SK-N-SH (cell line): ENCODE results near the gene AMPH. TPM values are rescaled to one million over a fixed set of nuclear protein-coding genes. Genes with fewer than 3 reads are reported as not detected.

Experiments
- CTCF ChIA-PET: fragments of 300-600, 350-600 bp; formaldehyde crosslinking; extraction: SDS; loops from one replicate; lab custom pipeline; 2021; lab: Yijun Ruan, JAX
- POLR2A ChIA-PET: fragments of 350-600 bp; sonication (Branson Sonifier 250); formaldehyde crosslinking; extraction: SDS; loops from one replicate; lab custom pipeline; 2020; ENCODE audit warnings: antibody characterized with exemption, inconsistent platforms; lab: Yijun Ruan, JAX
- DNase-seq: peaks from one replicate; pipeline ENCODE4 v3.0.0; 2012
- H2AFZ ChIP-seq: fragments of 200-600 bp; sonication (generic); 2 replicates; pipeline ENCODE4 v1.8.1; 2016; ENCODE audit warnings: antibody characterized with exemption, mild to moderate bottlenecking, low read depth
- H3F3A ChIP-seq: fragments of 200-600 bp; sonication (generic); replicated peaks from 2 replicates; pipeline ENCODE3; 2016; ENCODE audit warnings: antibody characterized with exemption, mild to moderate bottlenecking; ENCODE audit not compliant: insufficient read depth
- H3K27ac ChIP-seq, 2 experiments: fragments of 200-500 bp in 1 of 2; fragments of 200-600 bp in 1 of 2; sonication (Bioruptor generic) in 1 of 2; sonication (generic), shearing (Covaris generic) in 1 of 2; 2 replicates each; pipeline versions ENCODE4 v1.5.1 to v1.6.1; 2014 to 2016; ENCODE audit warnings: low read depth in 2 of 2, inconsistent platforms in 1 of 2, low read length in 1 of 2, mild to moderate bottlenecking in 1 of 2, mixed read lengths in 1 of 2
- H3K27me3 ChIP-seq: fragments of 200-600 bp; sonication (generic), shearing (Covaris generic); 2 replicates; pipeline ENCODE4 v1.6.1; 2016; ENCODE audit warnings: mixed run types; ENCODE audit not compliant: insufficient read depth
- H3K36me3 ChIP-seq, 2 experiments: fragments of 200-500 bp in 1 of 2; fragments of 200-600 bp in 1 of 2; sonication (Bioruptor generic) in 1 of 2; sonication (generic) in 1 of 2; replicated peaks in 1 of 2; 2 replicates each; pipeline versions ENCODE3 to v1.5.1; 2014 to 2016; ENCODE audit warnings: low read length in 1 of 2, mild to moderate bottlenecking in 1 of 2; ENCODE audit not compliant: insufficient read depth in 2 of 2, control insufficient read depth in 1 of 2
- H3K4me1 ChIP-seq, 2 experiments: fragments of 200-500 bp in 1 of 2; fragments of 200-600 bp in 1 of 2; sonication (Bioruptor generic) in 1 of 2; sonication (generic), shearing (Covaris generic) in 1 of 2; 2 replicates each; pipeline versions ENCODE4 v1.5.1 to v1.6.1; 2014 to 2016; ENCODE audit warnings: low read depth in 1 of 2, low read length in 1 of 2, mixed run types in 1 of 2; ENCODE audit not compliant: insufficient read depth in 2 of 2, control insufficient read depth in 1 of 2
- H3K4me2 ChIP-seq: fragments of 200-600 bp; sonication (generic), shearing (Covaris generic); 2 replicates; pipeline ENCODE4 v1.6.1; 2017; ENCODE audit warnings: mixed run types
- H3K4me3 ChIP-seq, 2 experiments: fragments of 200-500 bp in 1 of 2; fragments of 200-600 bp in 1 of 2; sonication (Bioruptor generic) in 1 of 2; sonication (generic), shearing (Covaris generic) in 1 of 2; 2 replicates each; pipeline versions ENCODE4 v1.5.1 to v1.8.1; 2014 to 2016; ENCODE audit warnings: low read depth in 2 of 2, inconsistent platforms in 1 of 2, low read length in 1 of 2, mild to moderate bottlenecking in 1 of 2, mixed read lengths in 1 of 2, moderate library complexity in 1 of 2
- H3K79me2 ChIP-seq: fragments of 200-600 bp; sonication (generic); 2 replicates; pipeline ENCODE4 v1.8.1; 2017; ENCODE audit warnings: mild to moderate bottlenecking; ENCODE audit not compliant: insufficient read depth
- H3K9ac ChIP-seq: fragments of 200-600 bp; sonication (generic); 2 replicates; pipeline ENCODE4 v1.6.1; 2017; ENCODE audit warnings: mixed run types
- H3K9me2 ChIP-seq: fragments of 200-600 bp; sonication (generic); 2 replicates; pipeline ENCODE4 v1.6.1; 2017; ENCODE audit warnings: mixed run types
- H3K9me3 ChIP-seq: fragments of 200-600 bp; sonication (generic); 2 replicates; pipeline ENCODE4 v1.6.1; 2017; ENCODE audit warnings: mixed run types, mild to moderate bottlenecking, moderate library complexity
- H4K20me1 ChIP-seq: fragments of 200-600 bp; sonication (generic); 2 replicates; pipeline ENCODE4 v1.6.1; 2017; ENCODE audit warnings: mild to moderate bottlenecking, mixed run types; ENCODE audit not compliant: insufficient read depth
- CHD2 ChIP-seq: fragments of 150-350 bp; IDR thresholded peaks from 2 replicates; pipeline ENCODE4 v1.6.1; 2018; ENCODE audit warnings: low read length; ENCODE audit not compliant: partially characterized antibody
- GABPA ChIP-seq: IDR thresholded peaks from 2 replicates; pipeline ENCODE4 v1.4.0; 2012; ENCODE audit warnings: low read depth, mild to moderate bottlenecking
- GATA2 ChIP-seq: sonication (generic); formaldehyde crosslinking; IDR thresholded peaks from 2 replicates; pipeline ENCODE4 v1.5.0; 2020; ENCODE audit warnings: mild to moderate bottlenecking, missing genetic modification reagents
- IRF3 ChIP-seq: fragments of 150-350 bp; IDR thresholded peaks from 2 replicates; pipeline ENCODE4 v1.6.1; 2016; ENCODE audit warnings: mild to moderate bottlenecking, low read depth, low read length
- JUND ChIP-seq: IDR thresholded peaks from 2 replicates; pipeline ENCODE4 v1.4.0; 2012
- MAX ChIP-seq: IDR thresholded peaks from 2 replicates; pipeline ENCODE4 v1.4.0; 2012; ENCODE audit warnings: low read depth
- MEF2A ChIP-seq: IDR thresholded peaks from 2 replicates; pipeline ENCODE4 v1.4.0; 2012; ENCODE audit warnings: low read depth, borderline replicate concordance
- MXI1 ChIP-seq: IDR thresholded peaks from 2 replicates; pipeline ENCODE4 v1.6.1; 2012; ENCODE audit warnings: mild to moderate bottlenecking, low read depth, low read length, improper control_type of control experiment
- POLR2AphosphoS5 ChIP-seq: IDR thresholded peaks from 2 replicates; pipeline ENCODE4 v1.6.1; 2012; ENCODE audit warnings: low read depth, low read length
- RCOR1 ChIP-seq: fragments of 150-350 bp; IDR thresholded peaks from 2 replicates; pipeline ENCODE4 v1.6.1; 2017; ENCODE audit warnings: antibody characterized with exemption, low read length
- RFX5 ChIP-seq: IDR thresholded peaks from 2 replicates; pipeline ENCODE4 v1.6.1; 2012; ENCODE audit warnings: mild to moderate bottlenecking, improper control_type of control experiment, low read length
- RXRA ChIP-seq: IDR thresholded peaks from 2 replicates; pipeline ENCODE4 v1.4.0; 2012; ENCODE audit warnings: low read depth, mild to moderate bottlenecking, borderline replicate concordance
- SMC3 ChIP-seq: IDR thresholded peaks from 2 replicates; pipeline ENCODE4 v1.6.1; 2012; ENCODE audit warnings: low read depth, low read length, improper control_type of control experiment
- TAF1 ChIP-seq: IDR thresholded peaks from 2 replicates; pipeline ENCODE4 v1.6.1; 2012; ENCODE audit warnings: low read depth, mild to moderate bottlenecking, low read length, moderate library complexity, borderline replicate concordance
- TCF12 ChIP-seq: IDR thresholded peaks from 2 replicates; pipeline ENCODE4 v1.4.0; 2012
- TEAD4 ChIP-seq: IDR thresholded peaks from 2 replicates; pipeline ENCODE4 v1.4.0; 2012; ENCODE audit warnings: mild to moderate bottlenecking, borderline replicate concordance; ENCODE audit not compliant: insufficient read depth
- USF1 ChIP-seq: IDR thresholded peaks from 2 replicates; pipeline ENCODE4 v1.4.0; 2012; ENCODE audit warnings: low read depth, borderline replicate concordance
- ZBTB33 ChIP-seq: IDR thresholded peaks from 2 replicates; pipeline ENCODE4 v1.4.0; 2012; ENCODE audit warnings: low read depth, borderline replicate concordance
- polyA plus RNA-seq, 3 experiments: library from polyadenylated mRNA; depleted of rRNA; stranded (reverse); fragments of >200 nt; gene quantifications; 2 replicates each; pipeline ENCODE4 v1.2.3, GENCODE V29; 2012

AMPH gene
- polyA plus RNA-seq, 1 of the 3 experiments (the other 2 are of a cell fraction): 0.08 TPM

DNA sequence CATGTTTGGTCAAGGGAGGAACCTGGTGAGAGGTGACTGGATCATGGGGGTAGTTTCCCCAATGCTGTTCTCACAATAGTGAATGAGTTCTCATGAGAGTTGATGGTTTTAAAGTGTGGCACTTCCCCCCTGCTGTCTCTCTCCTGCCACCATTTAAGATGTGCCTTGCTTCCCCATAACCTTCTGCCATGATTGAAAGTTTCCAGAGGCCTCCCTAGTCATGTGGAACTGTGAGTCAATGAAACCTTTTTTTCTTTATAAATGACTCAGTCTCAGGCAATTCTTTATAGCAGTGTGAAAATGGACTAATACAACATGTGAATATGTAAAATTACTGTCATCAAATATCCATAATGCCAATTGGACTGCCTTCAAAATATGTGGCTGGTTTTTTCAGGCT, 192.2 kb downstream of the AMPH start:
- no peak for TF ChIP-seq USF1
- TF ChIP-seq RFX5: no peak
- no peak for TF ChIP-seq GABPA
- no peak for TF ChIP-seq MXI1
- no peak for TF ChIP-seq IRF3
- no peak for TF ChIP-seq ZBTB33
- TF ChIP-seq MAX: no peak
- TF ChIP-seq RXRA: no peak
- TF ChIP-seq POLR2AphosphoS5: no peak
- no peak for TF ChIP-seq CHD2
- TF ChIP-seq RCOR1: no peak
- no peak for TF ChIP-seq MEF2A
- no peak for TF ChIP-seq JUND
- TF ChIP-seq GATA2 (CRISPR knock-in tag): no peak
- TF ChIP-seq TCF12: no peak
- no peak for TF ChIP-seq SMC3
- no peak for TF ChIP-seq TEAD4
- no peak for TF ChIP-seq TAF1
- Histone ChIP-seq H3K4me2 (no peak overlapping the region), H3K4me1 (no peaks in the 10 kb centered on the region), H3K4me3 (no peak overlapping the region), H3K27me3 (no peaks in the 10 kb centered on the region), H3K79me2 (no peaks in the 10 kb centered on the region), H3F3A (no peaks in the 10 kb centered on the region), H3K36me3 (no peaks in the 10 kb centered on the region), H3K9ac (no peak overlapping the region), H4K20me1 (no peaks in the 10 kb centered on the region), H3K9me3 (no peaks in the 10 kb centered on the region), H3K27ac (no peak overlapping the region), H2AFZ (no peak overlapping the region), H3K9me2 (peaks cover 8% of the 10 kb centered on the region; the same call in 1 of the 2 replicates)
- CTCF ChIA-PET: interaction anchor here (2.0 to 3.8 kb wide), 2 partner anchors 13 to 40 kb away, joined by 6 to 20 read pairs; no protein-coding TSS in a partner anchor
- POLR2A ChIA-PET: no interaction called here
- no peak for DNase-seq
